Mucosa of descending colon (tissue), 3 donors: ENCODE results near the gene NEDD8. TPM values are rescaled to one million over a fixed set of nuclear protein-coding genes. Genes with fewer than 3 reads are reported as not detected.

Source experiments
- ATAC-seq: fragments of 200-7000 bp; cut with Tn5 transposase; one replicate; pipeline ENCODE4 v1.9.1; 2020; ENCODE audit warnings: mild to moderate bottlenecking, moderate library complexity
- DNase-seq, 3 donors: peaks; one replicate each; pipeline ENCODE4 v3.0.0-alpha.2; 2020
- H3K36me3 ChIP-seq: fragments of 200-600 bp; one replicate; pipeline ENCODE4 v1.8.0; 2021; ENCODE audit warnings: low read depth, mild to moderate bottlenecking
- H3K4me1 ChIP-seq: fragments of 200-600 bp; one replicate; pipeline ENCODE4 v1.8.0; 2021; ENCODE audit warnings: low read depth, mild to moderate bottlenecking
- H3K4me3 ChIP-seq: fragments of 200-600 bp; one replicate; pipeline ENCODE4 v1.8.0; 2021; ENCODE audit warnings: mild to moderate bottlenecking
- H3K9me3 ChIP-seq: fragments of 200-600 bp; one replicate; pipeline ENCODE4 v1.8.0; 2021; ENCODE audit warnings: mild to moderate bottlenecking
- CTCF ChIP-seq: fragments of 200-600 bp; IDR thresholded peaks from one replicate; pipeline ENCODE4 v1.8.0; 2022; ENCODE audit warnings: antibody characterized with exemption, mild to moderate bottlenecking
- intact Hi-C, 2 donors: fragments of 100-400 bp; cut with DNase I in 1 of 2; cut with micrococcal nuclease in 1 of 2; formaldehyde crosslinking; loops; one replicate each; pipeline versions ENCODE4 v1.11.0 to v1.11.1; 2022; cut with DNase I, micrococcal nuclease
- total RNA-seq, 3 donors: library from RNA; stranded (reverse); fragmentation: NEBNext Ultra II Directional in 2 of 3; extraction: Animal tissue kit (Norgen Biotek cat#: 25700) in 2 of 3; gene quantifications; one replicate each; pipeline versions ENCODE4 v1.2.1 to v1.2.4, GENCODE V29; 2021 to 2023
- donor health status: DM: no; HTN: no; CAD: no; lungs with moderate emphysema.
- donor health status: DM: no; HTN: no; CAD: no.
- donor health status: DM: no; HTN: yes; CAD: no.

The NEDD8 gene
- total RNA-seq, 3 donors from 2014 or later: 108 to 150 (median 131) TPM

- TF ChIP-seq CTCF: peak; percentile 56
- H3K4me1 ChIP-seq: peaks cover 26% of the 10 kb centered on the region
Observed at GRCh38 chr14:24241829-24242443, 9.8 kb upstream of the NEDD8 start.

GRCh38 chr14:24240110-24240918 lies 8.1 kb upstream of the NEDD8 start:
- TF ChIP-seq CTCF: no peak

More at GRCh38 chr14:24241829-24242443, 9.8 kb upstream of the NEDD8 start:
- Histone ChIP-seq H3K9me3 (no peaks in the 10 kb centered on the region), H3K4me3 (peak overlapping the region; percentile 35), H3K36me3 (peaks cover 3% of the 10 kb centered on the region)
- intact Hi-C loops: loop anchor here in 1 of 2 donors (5.0 kb wide), 1 partner anchor 55 kb away; the partner anchor contains the start of genes DHRS1 and NOP9
- ATAC-seq (peak; percentile 93), DNase-seq (peak; percentile 93 to 96 (median 94))

GRCh38 chr14:24238527-24239037 lies 6.4 kb upstream of the NEDD8 start:
- Histone ChIP-seq H3K4me3 (no peak overlapping the region), H3K36me3 (peaks cover 5% of the 10 kb centered on the region), H3K4me1 (peaks cover 24% of the 10 kb centered on the region), H3K9me3 (no peaks in the 10 kb centered on the region)
- no peak for TF ChIP-seq CTCF
- DNase-seq (peak in 1 of 3 donors; percentile 4), ATAC-seq (no peak)
- intact Hi-C loops: no loop called here

More at GRCh38 chr14:24240110-24240918, 8.1 kb upstream of the NEDD8 start:
- peak in 1 of 3 donors; percentile 20 for DNase-seq
- peaks cover 26% of the 10 kb centered on the region for H3K4me1 ChIP-seq
- peaks cover 5% of the 10 kb centered on the region for H3K36me3 ChIP-seq
- ATAC-seq: no peak
- no peaks in the 10 kb centered on the region for H3K9me3 ChIP-seq
- intact Hi-C loops: loop anchor here in 1 of 2 donors (5.0 kb wide), 1 partner anchor 57 kb away; the partner anchor contains the start of genes DHRS1 and NOP9
- no peak overlapping the region for H3K4me3 ChIP-seq

- peaks cover 5% of the 10 kb centered on the region for H3K36me3 ChIP-seq
- intact Hi-C loops: no loop called here
- no peaks in the 10 kb centered on the region for H3K9me3 ChIP-seq
- no peak for ATAC-seq
- no peak overlapping the region for H3K4me3 ChIP-seq
- TF ChIP-seq CTCF: no peak
- H3K4me1 ChIP-seq: peaks cover 26% of the 10 kb centered on the region
- peak in 1 of 3 donors; percentile 3 for DNase-seq
Observed at GRCh38 chr14:24238123-24238522, 6.0 kb upstream of the NEDD8 start.

- H3K9me3 ChIP-seq: no peaks in the 10 kb centered on the region
- ATAC-seq (no peak), DNase-seq (peak in 1 of 3 donors; percentile 3)
- TF ChIP-seq CTCF: no peak
- intact Hi-C loops: no loop called here
- H3K4me1 ChIP-seq: peaks cover 26% of the 10 kb centered on the region
- H3K4me3 ChIP-seq: no peak overlapping the region
- peaks cover 5% of the 10 kb centered on the region for H3K36me3 ChIP-seq
Observed at GRCh38 chr14:24237463-24237955, 5.3 kb upstream of the NEDD8 start.
